ENCODE data around the gene ASIC4. TPM values are rescaled to one million over a fixed set of nuclear protein-coding genes. Genes with fewer than 3 reads are reported as not detected.

The ASIC4 gene
- total RNA-seq, 3 donors from 2014 or later (not counting 1 experiment from before 2014, with no cell fraction given), result 0.12 to 0.20 TPM; not detected in 1

- no peak for TF ChIP-seq CTCF (IDR thresholded peaks at IDR 0.05)
Measured at GRCh38 chr2:219536425-219536824, 22.1 kb downstream of the ASIC4 start.

GRCh38 chr2:219536967-219537366 is 22.7 kb downstream of the ASIC4 start:
- 79% methylated on average over 9 of the region's 9 CpGs for WGBS (ENCODE audit: insufficient coverage)
- no peak for TF ChIP-seq CTCF (IDR thresholded peaks at IDR 0.05)
- H3K27ac Mint-ChIP-seq, result no peak overlapping the region
- ATAC-seq (no peak), DNase-seq (no peak)
- peaks cover 9 to 13% of the 10 kb centered on the region in 2 donors for H3K4me1 Mint-ChIP-seq
- Histone ChIP-seq H3K36me3 (ENCODE audit: control insufficient read depth, insufficient read depth, low read length) (no peaks in the 10 kb centered on the region), H3K4me1 (ENCODE audit: control insufficient read depth, insufficient read depth, low read length) (peaks cover 11% of the 10 kb centered on the region), H3K9me3 (ENCODE audit: control insufficient read depth, insufficient read depth, low read length) (no peaks in the 10 kb centered on the region), H3K27ac (ENCODE audit: low read length) (no peak overlapping the region), H3K4me3 (ENCODE audit: low read length) (no peak overlapping the region), H3K27me3 (ENCODE audit: control insufficient read depth, insufficient read depth, low read length) (no peaks in the 10 kb centered on the region)
- no peaks in the 10 kb centered on the region for H3K9me3 Mint-ChIP-seq
- no peak overlapping the region for H3K4me3 Mint-ChIP-seq
- H3K27me3 Mint-ChIP-seq (ENCODE audit: low read depth in 2 of 2), result peaks cover 0 to 10% of the 10 kb centered on the region in 2 donors
- no peaks in the 10 kb centered on the region for H3K36me3 Mint-ChIP-seq
- intact Hi-C loops (cut with micrococcal nuclease), result no loop called here

More at GRCh38 chr2:219536425-219536824, 22.1 kb downstream of the ASIC4 start:
- H3K36me3 Mint-ChIP-seq, result no peaks in the 10 kb centered on the region
- no peaks in the 10 kb centered on the region for H3K27me3 ChIP-seq (ENCODE audit: control insufficient read depth, insufficient read depth, low read length)
- 83% methylated on average over 16 of the region's 16 CpGs for WGBS (ENCODE audit: insufficient coverage)
- no peaks in the 10 kb centered on the region for H3K9me3 Mint-ChIP-seq
- H3K4me1 Mint-ChIP-seq, result peaks cover 4 to 8% of the 10 kb centered on the region in 2 donors
- no peak overlapping the region for H3K4me3 Mint-ChIP-seq
- H3K4me3 ChIP-seq (ENCODE audit: low read length), result no peak overlapping the region
- ATAC-seq, result no peak
- peaks cover 6% of the 10 kb centered on the region for H3K4me1 ChIP-seq (ENCODE audit: control insufficient read depth, insufficient read depth, low read length)
- peaks cover 0 to 10% of the 10 kb centered on the region in 2 donors for H3K27me3 Mint-ChIP-seq (ENCODE audit: low read depth in 2 of 2)
- no peak overlapping the region for H3K27ac Mint-ChIP-seq
- H3K9me3 ChIP-seq (ENCODE audit: control insufficient read depth, insufficient read depth, low read length), result no peaks in the 10 kb centered on the region
- no peaks in the 10 kb centered on the region for H3K36me3 ChIP-seq (ENCODE audit: control insufficient read depth, insufficient read depth, low read length)
- DNase-seq, result no peak
- no peak overlapping the region for H3K27ac ChIP-seq (ENCODE audit: low read length)
- intact Hi-C loops (cut with micrococcal nuclease), result no loop called here

DNA sequence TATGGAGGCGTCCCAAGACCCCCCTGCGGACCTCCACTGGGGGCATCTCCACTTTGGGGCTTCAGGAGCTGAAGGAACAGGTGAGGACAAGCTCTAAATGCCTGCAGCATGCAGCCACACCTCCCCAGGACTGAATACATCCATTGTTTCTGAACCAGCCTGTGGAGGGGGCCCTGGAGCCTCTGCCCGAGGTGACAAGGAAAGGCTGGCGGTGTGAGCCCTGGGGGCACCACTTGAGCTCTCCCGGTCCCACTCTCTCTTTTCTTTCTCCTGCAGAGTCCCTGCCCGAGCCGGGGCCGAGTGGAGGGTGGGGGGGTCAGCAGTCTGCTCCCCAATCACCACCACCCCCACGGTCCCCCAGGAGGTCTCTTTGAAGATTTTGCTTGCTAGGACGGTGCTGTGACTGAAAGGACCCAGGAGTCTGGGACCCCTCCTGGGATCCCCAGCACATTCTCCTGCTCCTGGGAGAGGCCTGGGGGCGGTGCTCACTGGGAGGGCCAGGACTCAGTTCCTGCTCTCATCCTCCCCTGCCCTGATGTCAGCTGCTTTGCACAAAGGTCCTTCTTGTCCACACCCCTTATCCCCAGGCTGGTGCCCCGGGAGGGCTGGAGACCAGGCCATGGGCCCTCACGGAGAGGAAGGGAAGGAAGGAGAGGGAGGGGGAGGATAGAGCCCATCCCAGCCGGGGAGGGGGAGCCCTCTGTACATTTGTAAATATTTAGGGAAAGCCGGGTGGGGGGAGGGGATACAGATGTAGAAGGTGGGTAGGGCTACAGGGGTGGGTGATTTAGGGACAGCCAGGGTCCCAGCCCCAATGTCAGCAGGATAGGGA is 23.6 kb downstream of the ASIC4 start:
- H3K27me3 Mint-ChIP-seq (ENCODE audit: low read depth in 2 of 2), result peaks cover 0 to 5% of the 10 kb centered on the region in 2 donors
- Histone ChIP-seq H3K27ac (ENCODE audit: low read length) (no peak overlapping the region), H3K4me1 (ENCODE audit: control insufficient read depth, insufficient read depth, low read length) (peaks cover 21% of the 10 kb centered on the region), H3K4me3 (ENCODE audit: low read length) (no peak overlapping the region), H3K9me3 (ENCODE audit: control insufficient read depth, insufficient read depth, low read length) (no peaks in the 10 kb centered on the region), H3K36me3 (ENCODE audit: control insufficient read depth, insufficient read depth, low read length) (no peaks in the 10 kb centered on the region), H3K27me3 (ENCODE audit: control insufficient read depth, insufficient read depth, low read length) (no peaks in the 10 kb centered on the region)
- H3K9me3 Mint-ChIP-seq, result no peaks in the 10 kb centered on the region
- peaks cover 18 to 22% of the 10 kb centered on the region in 2 donors for H3K4me1 Mint-ChIP-seq
- no peaks in the 10 kb centered on the region for H3K36me3 Mint-ChIP-seq
- no peak overlapping the region for H3K4me3 Mint-ChIP-seq
- ATAC-seq, result no peak
- H3K27ac Mint-ChIP-seq, result no peak overlapping the region
- DNase-seq, result no peak
- intact Hi-C loops (cut with micrococcal nuclease), result no loop called here
- TF ChIP-seq CTCF (IDR thresholded peaks at IDR 0.05), result no peak
- WGBS (ENCODE audit: insufficient coverage), result 77% methylated on average over 13 of the region's 15 CpGs
